ENCODE data around the gene JPH2.

Gene JPH2

DNA sequence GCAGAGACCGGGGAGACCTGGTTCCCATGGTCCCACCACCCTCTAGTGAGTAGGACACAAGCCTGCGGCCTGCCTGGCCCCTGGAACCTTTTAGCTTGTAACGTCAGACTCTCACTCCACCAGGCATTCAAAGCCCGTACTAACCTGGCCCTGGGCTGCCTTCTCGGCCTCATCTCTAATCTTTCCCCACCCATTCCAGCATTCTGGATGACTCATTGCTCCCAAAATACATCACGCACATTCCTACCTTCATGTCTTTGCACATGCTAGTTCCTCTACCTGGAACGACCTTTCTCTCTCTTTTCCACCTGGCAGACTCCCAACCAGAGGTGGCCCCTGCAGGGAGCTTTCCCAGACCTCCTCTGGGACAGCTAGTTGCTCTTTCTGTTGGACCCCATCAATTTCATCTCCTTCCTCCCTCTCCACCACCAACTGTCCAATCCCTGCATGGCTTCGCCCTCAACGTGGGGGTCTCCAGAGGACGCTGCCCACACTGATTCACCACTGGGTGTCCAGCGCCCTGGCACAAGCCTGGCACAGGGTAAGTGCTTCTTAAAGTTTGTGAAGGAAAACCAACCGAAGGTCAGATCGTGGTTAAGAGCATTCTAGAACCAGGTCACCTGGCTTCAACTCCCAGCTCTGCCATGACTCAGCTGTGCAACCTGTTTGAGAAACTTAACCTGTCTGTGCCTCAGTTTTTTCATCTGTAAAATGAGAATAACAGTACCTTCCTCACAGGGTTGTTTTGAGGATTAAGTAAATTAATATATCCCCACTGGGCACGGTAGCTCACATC, 35.2 kb downstream of the JPH2 start:
- TF ChIP-seq, protein P1, sequence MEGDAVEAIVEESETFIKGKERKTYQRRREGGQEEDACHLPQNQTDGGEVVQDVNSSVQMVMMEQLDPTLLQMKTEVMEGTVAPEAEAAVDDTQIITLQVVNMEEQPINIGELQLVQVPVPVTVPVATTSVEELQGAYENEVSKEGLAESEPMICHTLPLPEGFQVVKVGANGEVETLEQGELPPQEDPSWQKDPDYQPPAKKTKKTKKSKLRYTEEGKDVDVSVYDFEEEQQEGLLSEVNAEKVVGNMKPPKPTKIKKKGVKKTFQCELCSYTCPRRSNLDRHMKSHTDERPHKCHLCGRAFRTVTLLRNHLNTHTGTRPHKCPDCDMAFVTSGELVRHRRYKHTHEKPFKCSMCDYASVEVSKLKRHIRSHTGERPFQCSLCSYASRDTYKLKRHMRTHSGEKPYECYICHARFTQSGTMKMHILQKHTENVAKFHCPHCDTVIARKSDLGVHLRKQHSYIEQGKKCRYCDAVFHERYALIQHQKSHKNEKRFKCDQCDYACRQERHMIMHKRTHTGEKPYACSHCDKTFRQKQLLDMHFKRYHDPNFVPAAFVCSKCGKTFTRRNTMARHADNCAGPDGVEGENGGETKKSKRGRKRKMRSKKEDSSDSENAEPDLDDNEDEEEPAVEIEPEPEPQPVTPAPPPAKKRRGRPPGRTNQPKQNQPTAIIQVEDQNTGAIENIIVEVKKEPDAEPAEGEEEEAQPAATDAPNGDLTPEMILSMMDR (IDR thresholded peaks at IDR 0.05; ENCODE audit: insufficient read depth, low read depth, low read length, missing control alignments) = no peak
- no peak for DNase-seq (ENCODE audit: low read depth)
- H3K4me3 ChIP-seq (ENCODE audit: low read depth, low read length) = no peak overlapping the region

DNA sequence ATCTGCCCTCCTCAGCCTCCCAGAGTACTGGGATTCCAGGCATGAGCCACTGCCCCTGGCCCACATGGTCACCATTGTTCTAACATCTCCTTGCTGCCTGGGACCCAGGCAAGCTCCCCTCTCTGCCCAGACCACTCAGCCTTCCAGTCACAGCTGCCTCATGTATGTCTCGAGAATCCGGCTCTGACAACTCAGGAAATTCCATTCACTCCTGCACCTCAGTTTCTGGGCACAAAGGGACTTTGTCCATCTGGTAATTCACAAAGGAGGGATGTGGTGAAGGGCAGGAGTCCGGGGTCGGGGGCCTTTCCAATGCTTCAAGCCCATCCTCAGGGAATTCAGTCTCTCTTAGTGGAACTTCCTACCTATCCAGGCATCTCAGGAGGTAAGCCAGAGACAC, 40.7 kb downstream of the JPH2 start:
- DNase-seq (ENCODE audit: low read depth) = no peak
- TF ChIP-seq, protein P1 (IDR thresholded peaks at IDR 0.05; ENCODE audit: insufficient read depth, low read depth, low read length, missing control alignments) = no peak
- H3K4me3 ChIP-seq (ENCODE audit: low read depth, low read length) = no peak overlapping the region

DNA sequence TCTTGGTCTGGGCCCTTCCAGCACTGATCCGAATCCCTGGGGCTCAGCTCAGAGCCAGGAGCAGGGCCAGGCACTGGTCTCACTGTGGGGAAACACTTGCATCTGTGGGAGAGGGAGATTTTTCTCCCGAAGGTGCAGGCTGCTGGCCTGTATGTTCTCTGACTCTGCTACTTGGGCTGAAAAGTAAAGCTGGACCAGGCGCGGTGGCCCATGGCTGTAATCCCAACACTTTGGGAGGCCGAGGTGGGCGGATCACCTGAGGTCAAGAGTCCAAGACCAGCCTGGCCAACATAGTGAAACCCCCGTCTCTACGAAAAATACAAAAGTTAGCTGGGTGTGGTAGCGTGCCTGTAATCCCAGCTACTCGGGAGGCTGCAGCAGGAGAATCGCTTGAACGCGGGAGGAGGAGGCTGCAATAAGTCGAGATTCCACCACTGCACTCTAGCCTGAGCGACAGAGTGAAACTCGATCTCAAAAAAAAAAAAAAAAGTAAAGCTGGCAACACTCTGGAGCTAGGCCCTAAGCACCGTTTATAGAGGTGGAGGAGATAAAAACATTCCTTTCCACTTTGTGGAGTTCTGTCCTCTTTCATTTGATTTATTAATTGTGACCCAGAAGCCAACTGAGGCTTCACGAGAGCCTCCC, 41.7 kb downstream of the JPH2 start:
- no peak for DNase-seq (ENCODE audit: low read depth)
- no peak overlapping the region for H3K4me3 ChIP-seq (ENCODE audit: low read depth, low read length)
- TF ChIP-seq, protein P1 (IDR thresholded peaks at IDR 0.05; ENCODE audit: insufficient read depth, low read depth, low read length, missing control alignments) = no peak

DNA sequence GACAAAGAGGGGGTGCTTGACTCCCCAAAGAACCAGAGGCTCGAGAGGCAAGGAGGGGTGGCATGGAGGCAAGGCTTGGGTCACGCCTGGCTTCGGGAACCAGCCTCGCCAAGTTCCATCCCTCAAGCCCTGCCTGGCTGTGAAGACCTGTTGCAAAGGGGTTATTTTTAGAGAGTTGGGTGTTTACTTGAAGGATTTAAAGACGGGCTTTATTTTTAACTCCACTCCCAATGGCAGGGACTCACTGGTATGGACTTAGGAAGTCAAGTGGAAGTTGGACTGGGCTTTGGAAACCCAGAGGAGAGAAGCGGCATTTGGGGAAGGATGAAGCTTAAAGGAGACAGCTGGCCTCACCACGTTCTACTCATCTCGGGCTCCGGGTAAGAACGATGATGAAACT, 43.1 kb downstream of the JPH2 start:
- TF ChIP-seq, protein P1 (IDR thresholded peaks at IDR 0.05; ENCODE audit: insufficient read depth, low read depth, low read length, missing control alignments) = no peak
- H3K4me3 ChIP-seq (ENCODE audit: low read depth, low read length) = no peak overlapping the region
- DNase-seq (ENCODE audit: low read depth) = no peak

DNA sequence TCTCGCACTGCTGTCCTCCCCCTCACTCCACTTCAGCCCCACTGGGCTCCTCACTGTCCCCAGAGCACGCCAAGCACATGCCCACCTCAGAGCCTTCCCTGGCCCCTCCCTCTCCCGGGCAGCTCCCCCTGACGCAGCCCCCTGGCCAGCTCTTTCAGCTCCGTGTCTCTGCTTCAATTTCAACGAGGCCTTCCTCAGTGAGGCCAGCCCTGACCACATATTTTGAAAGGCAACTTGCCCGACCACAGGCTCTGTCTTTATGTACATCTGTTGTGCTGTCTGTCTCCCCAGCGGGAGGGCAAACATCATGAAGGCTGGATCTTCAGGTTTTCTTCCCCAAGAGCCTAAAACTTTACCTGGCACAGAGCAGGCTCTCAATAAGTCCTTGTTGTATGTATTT, 44.6 kb downstream of the JPH2 start:
- TF ChIP-seq, protein P1 (IDR thresholded peaks at IDR 0.05; ENCODE audit: insufficient read depth, low read depth, low read length, missing control alignments) = no peak
- H3K4me3 ChIP-seq (ENCODE audit: low read depth, low read length) = no peak overlapping the region
- DNase-seq (ENCODE audit: low read depth) = no peak

DNA sequence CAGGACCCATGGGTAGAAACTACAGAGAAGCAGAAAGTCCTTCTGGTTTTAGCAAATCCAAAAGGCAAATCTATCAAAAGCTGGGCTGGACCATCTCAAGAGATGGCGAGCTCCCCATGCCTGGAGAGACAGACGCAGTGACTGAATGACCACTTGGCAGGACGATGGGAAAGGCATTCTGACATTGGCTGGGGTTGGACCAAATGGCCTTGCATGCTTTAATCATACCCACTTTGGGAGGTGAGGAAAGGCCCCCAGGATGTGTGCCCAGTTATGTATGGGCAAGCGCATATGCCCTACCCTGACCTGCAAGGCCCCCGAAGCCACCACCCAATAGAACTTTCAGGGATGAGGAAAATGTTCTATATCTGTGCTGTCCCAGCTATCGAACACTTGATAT, 45.1 kb downstream of the JPH2 start:
- TF ChIP-seq, protein P1 (IDR thresholded peaks at IDR 0.05; ENCODE audit: insufficient read depth, low read depth, low read length, missing control alignments) = no peak
- no peak overlapping the region for H3K4me3 ChIP-seq (ENCODE audit: low read depth, low read length)
- no peak for DNase-seq (ENCODE audit: low read depth)
